Measurements from ENCODE around the gene NIT1. TPM values are rescaled to one million over a fixed set of nuclear protein-coding genes. Genes with fewer than 3 reads are reported as not detected.

The NIT1 gene
- total RNA-seq, 1 donor from 2014 or later = 32.7 TPM

- DNase-seq (ENCODE audit: low spot score) = no peak
Measured at GRCh38 chr1:161145832-161146231, 27.9 kb downstream of the NIT1 start.

DNA sequence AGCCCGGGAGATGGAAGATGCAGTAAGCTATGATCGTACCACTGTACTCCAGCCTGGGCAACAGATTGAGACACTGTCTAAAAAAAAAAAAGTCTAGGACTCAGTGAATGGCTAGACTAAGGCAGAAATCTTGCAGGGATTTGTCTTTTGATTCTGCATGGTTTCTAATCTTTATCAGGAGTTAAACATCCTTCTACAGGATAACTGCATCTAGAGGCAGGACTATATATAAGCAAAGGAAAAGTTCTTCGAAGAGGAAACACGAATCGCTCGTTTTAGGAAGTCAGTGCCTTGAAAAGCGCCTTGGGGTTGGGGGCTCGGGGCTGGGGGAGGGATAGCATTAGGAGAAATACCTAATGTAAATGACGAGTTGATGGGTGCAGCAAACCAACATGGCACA lies 35.3 kb downstream of the NIT1 start:
- DNase-seq (ENCODE audit: low spot score) = no peak

GRCh38 chr1:161153682-161154337 lies 35.9 kb downstream of the NIT1 start, which contains the start of gene UFC1:
Gene UFC1, plus strand, starts transcription at chr1:161153978. Its CDS starts 20 bp downstream, at chr1:161153998.
- no peak for DNase-seq (ENCODE audit: low spot score)

- no peak for DNase-seq (ENCODE audit: low spot score)
Measured at GRCh38 chr1:161157867-161158266, 40.0 kb downstream of the NIT1 start.

DNA sequence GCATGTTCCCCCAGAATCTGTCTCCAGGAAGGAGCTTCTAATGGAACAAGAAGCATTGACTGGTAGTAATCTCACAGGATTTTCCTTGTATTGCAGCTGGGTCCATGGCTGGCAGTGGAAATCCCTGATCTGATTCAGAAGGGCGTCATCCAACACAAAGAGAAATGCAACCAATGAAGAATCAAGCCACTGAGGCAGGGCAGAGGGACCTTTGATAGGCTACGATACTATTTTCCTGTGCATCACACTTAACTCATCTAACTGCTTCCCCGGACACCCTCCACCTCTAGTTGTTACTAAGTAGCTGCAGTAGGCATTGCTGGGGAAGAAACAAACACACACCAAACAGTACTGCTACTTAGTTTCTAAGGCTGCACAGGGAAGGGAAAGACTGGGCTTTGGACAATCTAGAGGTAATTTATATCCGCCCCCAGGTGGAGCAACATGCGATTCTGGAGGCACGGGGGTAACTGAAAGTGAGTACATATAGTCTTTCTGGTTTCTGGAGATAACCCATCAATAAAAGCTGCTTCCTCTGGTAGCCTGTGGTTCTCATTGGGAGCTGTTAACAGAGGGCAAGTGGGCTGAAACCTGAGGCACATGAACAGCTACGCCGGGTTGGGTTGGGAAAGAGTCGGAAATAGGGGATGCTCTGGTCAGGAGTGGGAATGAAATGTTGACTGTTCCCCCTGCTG lies 40.6 kb downstream of the NIT1 start:
- DNase-seq (ENCODE audit: low spot score) = no peak

DNA sequence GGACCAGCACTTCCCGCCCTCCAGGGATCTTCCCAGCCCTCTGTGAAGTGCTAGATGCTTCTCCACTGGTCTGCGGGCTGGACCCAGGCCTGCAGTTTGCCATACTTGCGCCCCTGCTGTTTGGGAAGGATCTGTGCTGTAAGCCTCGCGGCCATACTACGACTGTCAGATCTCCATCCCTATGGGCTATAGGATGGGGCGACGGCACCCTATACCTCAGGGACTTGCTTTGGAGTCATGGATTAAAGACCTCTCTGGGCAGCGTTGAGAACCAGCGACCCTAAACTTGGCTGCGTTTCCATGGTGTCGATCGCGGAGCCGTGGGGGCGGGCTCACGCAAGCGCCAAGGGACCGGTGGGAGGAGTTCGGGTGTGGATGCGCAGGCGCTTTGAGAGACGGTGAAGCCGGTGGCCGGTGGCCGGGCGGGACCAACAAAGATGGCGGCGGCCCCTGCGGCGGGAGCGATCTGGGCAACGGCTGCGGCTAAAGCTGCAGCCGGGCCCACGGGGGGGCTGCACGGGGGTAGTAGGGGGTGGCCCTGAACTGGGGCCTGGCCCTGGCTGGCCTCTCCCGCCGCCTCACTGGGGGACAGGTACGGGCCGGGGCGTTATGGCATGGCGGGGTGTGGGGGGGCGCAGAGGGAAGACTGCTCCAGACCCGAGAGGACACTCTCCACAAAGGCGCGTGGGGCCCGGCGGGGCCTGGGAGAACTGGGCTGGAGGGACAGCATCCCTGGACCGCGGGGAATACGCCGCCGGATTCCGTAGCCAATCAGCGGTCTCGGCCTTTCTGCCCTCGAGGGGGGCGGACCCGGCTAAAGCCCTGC lies 41.4 kb downstream of the NIT1 start, which contains the start of gene USP21:
USP21 (plus strand) TSS at position 414 of the 826 bp plus-strand sequence. CDS start 1,141 bp downstream, outside the sequence.
- peak; percentile 98 for DNase-seq (ENCODE audit: low spot score)

DNA sequence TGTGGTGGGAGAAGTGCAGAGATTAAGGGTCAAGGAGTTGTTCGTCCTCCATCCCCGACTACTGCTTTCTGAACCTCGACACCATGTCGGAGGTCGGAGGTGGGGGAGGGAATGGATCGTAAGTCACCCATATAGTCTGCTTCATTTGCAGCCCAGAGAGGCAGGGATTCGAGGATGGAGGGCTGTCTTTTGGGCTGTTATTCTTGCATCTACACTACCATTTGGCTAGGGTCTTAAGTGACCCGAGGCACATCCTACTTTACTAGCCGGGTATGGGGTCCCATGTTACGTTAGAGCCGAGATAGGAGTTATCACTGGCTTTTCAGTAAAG lies 42.0 kb downstream of the NIT1 start:
- DNase-seq (ENCODE audit: low spot score) = no peak

DNA sequence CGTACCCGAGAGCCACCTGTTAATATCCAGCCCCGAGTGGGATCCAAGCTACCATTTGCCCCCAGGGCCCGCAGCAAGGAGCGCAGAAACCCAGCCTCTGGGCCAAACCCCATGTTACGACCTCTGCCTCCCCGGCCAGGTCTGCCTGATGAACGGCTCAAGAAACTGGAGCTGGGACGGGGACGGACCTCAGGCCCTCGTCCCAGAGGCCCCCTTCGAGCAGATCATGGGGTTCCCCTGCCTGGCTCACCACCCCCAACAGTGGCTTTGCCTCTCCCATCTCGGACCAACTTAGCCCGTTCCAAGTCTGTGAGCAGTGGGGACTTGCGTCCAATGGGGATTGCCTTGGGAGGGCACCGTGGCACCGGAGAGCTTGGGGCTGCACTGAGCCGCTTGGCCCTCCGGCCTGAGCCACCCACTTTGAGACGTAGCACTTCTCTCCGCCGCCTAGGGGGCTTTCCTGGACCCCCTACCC lies 42.8 kb downstream of the NIT1 start:
- no peak for DNase-seq (ENCODE audit: low spot score)

DNA sequence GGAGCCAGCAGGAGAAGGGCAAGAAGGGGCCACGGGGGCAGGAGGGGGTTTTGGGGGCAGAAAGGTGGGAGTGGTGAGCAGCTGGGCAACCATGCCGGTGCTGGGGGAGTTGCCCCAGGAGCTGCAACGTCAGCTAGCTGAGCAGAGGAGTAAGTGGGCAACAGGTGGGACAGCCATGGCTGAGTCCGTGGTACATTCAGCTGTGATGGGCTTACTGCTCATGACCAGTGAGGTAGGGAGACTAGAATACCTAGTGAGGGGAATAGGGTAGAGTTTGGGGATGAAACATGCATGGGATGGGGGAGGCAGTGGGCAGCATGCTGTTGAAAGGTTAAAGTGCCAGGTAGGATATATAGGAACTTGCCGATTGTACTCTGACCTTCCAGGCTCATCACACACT lies 43.7 kb downstream of the NIT1 start:
- no peak for DNase-seq (ENCODE audit: low spot score)

- peak; percentile 64 for DNase-seq (ENCODE audit: low spot score)
Measured at GRCh38 chr1:161162052-161162451, 44.1 kb downstream of the NIT1 start.

- peak; percentile 69 for DNase-seq (ENCODE audit: low spot score)
Measured at GRCh38 chr1:161162806-161163205, 44.9 kb downstream of the NIT1 start.

GRCh38 chr1:161163793-161164192 lies 45.9 kb downstream of the NIT1 start:
- no peak for DNase-seq (ENCODE audit: low spot score)

GRCh38 chr1:161164901-161165610 lies 47.2 kb downstream of the NIT1 start:
- no peak for DNase-seq (ENCODE audit: low spot score)

DNA sequence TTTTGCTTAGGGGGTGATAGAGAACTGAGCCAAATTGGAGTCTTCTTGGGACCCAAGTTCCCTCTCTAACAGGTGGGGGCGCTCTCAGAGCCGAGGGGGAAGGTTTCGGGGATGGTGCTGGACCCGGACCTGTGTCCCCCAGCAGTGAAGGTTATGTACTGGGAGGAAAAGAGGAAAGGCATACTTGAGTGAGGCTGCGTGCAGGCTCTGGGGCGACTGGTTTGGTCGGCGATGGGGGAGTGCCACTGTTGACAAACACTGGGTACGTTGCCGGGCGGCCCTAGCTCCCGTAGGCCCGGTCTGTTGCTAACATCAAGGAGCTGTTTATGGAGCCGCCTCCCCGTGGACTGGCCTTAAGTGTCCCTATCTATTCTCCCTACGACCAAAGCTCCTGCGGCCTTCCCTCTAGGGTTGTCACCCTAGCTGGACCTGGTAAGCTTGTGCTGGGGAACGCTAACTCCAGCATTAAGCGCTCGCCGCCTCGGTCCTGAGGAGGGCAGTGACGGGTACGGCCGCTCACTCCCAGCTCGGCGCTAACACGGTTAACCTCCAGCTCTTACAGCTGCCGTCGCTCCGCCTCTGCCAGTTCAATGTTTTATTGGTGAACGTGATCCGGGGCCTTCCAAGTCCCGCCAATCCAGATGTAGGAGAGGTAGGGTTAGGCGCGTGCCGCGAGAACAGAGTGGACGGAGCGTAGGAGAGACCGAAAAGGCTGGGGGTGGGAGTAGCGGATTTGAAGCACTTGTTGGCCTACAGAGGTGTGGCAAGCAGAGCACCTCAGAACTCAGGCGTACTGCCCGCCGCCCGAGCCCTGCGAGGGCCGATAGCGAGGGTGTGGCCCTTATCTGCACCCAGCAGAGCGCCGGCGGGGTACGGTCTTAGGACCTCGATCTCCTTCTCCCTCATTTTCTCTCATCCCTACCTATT lies 48.1 kb downstream of the NIT1 start, which contains the start of gene PPOX:
PPOX (plus strand) TSS at position 685 of the 927 bp plus-strand sequence. CDS start 422 bp downstream, outside the sequence.
- DNase-seq (ENCODE audit: low spot score) = peak; percentile 97

DNA sequence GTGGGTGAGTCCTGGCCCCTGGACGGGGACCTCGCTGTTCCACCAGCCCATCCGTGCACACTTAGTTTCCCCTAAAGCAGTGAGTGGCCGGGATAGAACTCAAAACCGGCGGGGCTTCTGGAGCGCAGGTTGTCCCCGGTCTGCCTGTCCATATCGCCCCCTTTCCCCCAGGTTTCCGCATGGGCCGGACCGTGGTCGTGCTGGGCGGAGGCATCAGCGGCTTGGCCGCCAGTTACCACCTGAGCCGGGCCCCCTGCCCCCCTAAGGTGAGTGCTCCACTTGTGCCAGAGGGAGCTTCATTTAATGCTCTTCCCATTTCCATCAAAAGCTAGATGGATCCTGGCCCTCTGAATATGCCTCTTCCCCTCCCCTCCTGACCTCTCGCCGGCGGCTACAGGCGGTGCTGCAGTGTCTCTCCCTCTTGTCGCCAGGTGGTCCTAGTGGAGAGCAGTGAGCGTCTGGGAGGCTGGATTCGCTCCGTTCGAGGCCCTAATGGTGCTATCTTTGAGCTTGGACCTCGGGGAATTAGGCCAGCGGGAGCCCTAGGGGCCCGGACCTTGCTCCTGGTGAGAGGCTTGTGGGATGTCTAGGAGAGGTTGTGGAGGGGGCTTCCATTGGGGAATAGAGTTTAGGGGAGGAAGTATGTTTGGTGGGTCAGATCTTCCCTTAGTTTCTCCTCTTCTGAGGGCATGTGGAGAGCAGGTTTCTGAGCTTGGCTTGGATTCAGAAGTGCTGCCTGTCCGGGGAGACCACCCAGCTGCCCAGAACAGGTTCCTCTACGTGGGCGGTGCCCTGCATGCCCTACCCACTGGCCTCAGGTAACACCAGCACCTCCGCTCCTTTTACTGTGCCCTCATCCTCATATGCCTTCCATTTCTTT lies 49.0 kb downstream of the NIT1 start:
- no peak for DNase-seq (ENCODE audit: low spot score)

GRCh38 chr1:161168906-161169305 lies 51.0 kb downstream of the NIT1 start:
- no peak for DNase-seq (ENCODE audit: low spot score)
